MM.1S (cell line): ENCODE results near the gene ARHGEF40.

Experiments
- CTCF ChIP-seq: fragments of 300-600 bp; sonication (generic); IDR thresholded peaks from 2 replicates; pipeline ENCODE4 v1.5.1; 2016; ENCODE audit warnings: antibody characterized with exemption, low read length, mixed read lengths
- EZH2phosphoT487 ChIP-seq: fragments of 300-600 bp; sonication (generic); IDR thresholded peaks from 2 replicates; pipeline ENCODE4 v1.6.1; 2018; ENCODE audit warnings: antibody characterized with exemption, low read length

DNA sequence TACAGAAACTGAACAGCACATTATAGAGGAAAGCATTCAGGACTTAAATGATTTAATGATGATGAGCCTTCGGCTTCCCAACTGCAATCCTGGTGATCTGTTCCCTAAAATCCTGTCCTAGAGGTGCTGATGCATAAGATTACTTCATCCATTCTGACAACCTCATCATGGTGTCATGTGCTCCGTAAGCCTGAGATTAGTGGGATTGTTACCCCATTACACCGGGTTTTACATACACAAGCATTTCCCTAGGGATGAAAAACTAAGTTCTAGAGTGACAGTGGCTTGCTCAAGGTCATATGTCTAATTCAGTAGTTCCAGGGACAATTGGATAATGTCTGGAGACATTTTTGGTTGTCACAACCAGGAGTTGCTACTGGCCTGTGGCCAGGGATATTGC lies 32.9 kb upstream of the ARHGEF40 start:
- TF ChIP-seq CTCF (no peak), EZH2phosphoT487 (no peak)
